Uterus (tissue), 4 donors: ENCODE results near the gene KTN1. TPM values are rescaled to one million over a fixed set of nuclear protein-coding genes. Genes with fewer than 3 reads are reported as not detected.

Experiments
- DNase-seq, 2 donors: peaks; one replicate each; pipeline ENCODE4 v3.0.0-alpha.2; 2019 to 2020
- H3K27ac ChIP-seq, 2 donors: fragments of 200-600 bp; sonication (generic); 1 replicate in 1 of 2; 2 replicates in 1 of 2; pipeline ENCODE4 v1.5.1; 2016 to 2018
- H3K27me3 ChIP-seq, 2 donors: fragments of 200-600 bp; sonication (generic); one replicate each; pipeline ENCODE4 v1.5.1; 2018 to 2019; ENCODE audit warnings: control low read depth in 1 of 2
- H3K36me3 ChIP-seq, 2 donors: fragments of 200-600 bp; sonication (generic); one replicate each; pipeline ENCODE4 v1.5.1; 2019; ENCODE audit warnings: control low read depth in 1 of 2
- H3K4me1 ChIP-seq, 2 donors: fragments of 200-600 bp; sonication (generic); one replicate each; pipeline ENCODE4 v1.5.1; 2018 to 2019; ENCODE audit warnings: control low read depth in 1 of 2
- H3K4me3 ChIP-seq, 2 donors: fragments of 200-600 bp; sonication (generic); 1 replicate in 1 of 2; 2 replicates in 1 of 2; pipeline ENCODE4 v1.5.1; 2018 to 2019; ENCODE audit warnings: mild to moderate bottlenecking in 1 of 2
- H3K9me3 ChIP-seq, 2 donors: fragments of 200-600 bp; sonication (generic); one replicate each; pipeline ENCODE4 v1.5.1; 2019; ENCODE audit warnings: control low read depth in 1 of 2
- POLR2A ChIP-seq, 2 donors: fragments of 450-650 bp; IDR thresholded peaks; one replicate each; pipeline ENCODE4 v1.6.1; 2016; ENCODE audit warnings: antibody characterized with exemption in 2 of 2, mild to moderate bottlenecking in 1 of 2, moderate library complexity in 1 of 2
- intact Hi-C: fragments of 100-400 bp; cut with DNase I; formaldehyde crosslinking; loops from one replicate; pipeline ENCODE4 v1.15.1; 2023; ENCODE audit warnings: low total_unique reads
- total RNA-seq, 4 donors: library from RNA; depleted of rRNA in 3 of 4; stranded (reverse); fragments of >200 nt in 3 of 4; gene quantifications; one replicate each; pipeline versions ENCODE4 v1.1.0 to v1.2.4, GENCODE V29; 2014 to 2023
- TF ChIP-seq, protein P1 (sequence below), 4 experiments: fragments of 200-600 bp in 2 of 4; fragments of 450-650 bp in 2 of 4; sonication (generic) in 2 of 4; IDR thresholded peaks; one replicate each; pipeline ENCODE4 v1.5.1; 2016 to 2019; ENCODE audit warnings: antibody characterized with exemption in 4 of 4, mild to moderate bottlenecking in 2 of 4, moderate library complexity in 1 of 4
- donor health status: DM: yes; HTN: yes; CAD: no.

KTN1 gene
- total RNA-seq, 4 donors from 2014 or later: 57.9 to 183 (median 99.7) TPM

DNA sequence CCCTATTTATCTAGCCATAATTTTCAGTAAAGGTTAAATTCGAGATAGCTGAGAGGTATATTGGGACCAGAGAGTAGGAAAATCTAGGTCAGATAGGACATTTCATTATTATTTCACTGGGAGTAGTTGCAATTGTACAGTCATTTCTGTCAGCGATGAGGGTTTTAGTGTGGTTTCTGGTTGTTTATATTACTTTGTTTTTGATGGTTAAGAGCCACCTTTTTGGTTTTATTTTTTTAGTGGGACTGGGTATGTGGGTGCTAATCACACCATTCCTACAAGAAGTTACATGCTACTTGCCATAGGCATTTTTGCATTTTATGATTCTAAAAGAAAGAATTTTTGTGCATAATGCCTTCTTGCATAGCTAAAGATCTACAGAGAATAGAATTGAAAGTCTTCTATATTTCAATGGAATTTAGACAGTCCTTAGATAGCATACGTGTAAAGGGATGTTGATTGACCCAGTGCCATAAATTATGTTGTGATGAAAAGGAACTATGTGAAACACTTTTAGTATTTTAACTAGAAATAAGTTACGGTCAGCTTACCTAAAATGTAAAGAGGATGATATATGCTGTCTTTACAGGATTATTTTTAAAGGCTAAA is 85.2 kb downstream of the KTN1 start:
- no peak for DNase-seq
- H3K27ac ChIP-seq: no peak overlapping the region
- H3K27me3 ChIP-seq: no peaks in the 10 kb centered on the region
- no peak for TF ChIP-seq POLR2A (IDR thresholded peaks at IDR 0.05)
- TF ChIP-seq, protein P1, sequence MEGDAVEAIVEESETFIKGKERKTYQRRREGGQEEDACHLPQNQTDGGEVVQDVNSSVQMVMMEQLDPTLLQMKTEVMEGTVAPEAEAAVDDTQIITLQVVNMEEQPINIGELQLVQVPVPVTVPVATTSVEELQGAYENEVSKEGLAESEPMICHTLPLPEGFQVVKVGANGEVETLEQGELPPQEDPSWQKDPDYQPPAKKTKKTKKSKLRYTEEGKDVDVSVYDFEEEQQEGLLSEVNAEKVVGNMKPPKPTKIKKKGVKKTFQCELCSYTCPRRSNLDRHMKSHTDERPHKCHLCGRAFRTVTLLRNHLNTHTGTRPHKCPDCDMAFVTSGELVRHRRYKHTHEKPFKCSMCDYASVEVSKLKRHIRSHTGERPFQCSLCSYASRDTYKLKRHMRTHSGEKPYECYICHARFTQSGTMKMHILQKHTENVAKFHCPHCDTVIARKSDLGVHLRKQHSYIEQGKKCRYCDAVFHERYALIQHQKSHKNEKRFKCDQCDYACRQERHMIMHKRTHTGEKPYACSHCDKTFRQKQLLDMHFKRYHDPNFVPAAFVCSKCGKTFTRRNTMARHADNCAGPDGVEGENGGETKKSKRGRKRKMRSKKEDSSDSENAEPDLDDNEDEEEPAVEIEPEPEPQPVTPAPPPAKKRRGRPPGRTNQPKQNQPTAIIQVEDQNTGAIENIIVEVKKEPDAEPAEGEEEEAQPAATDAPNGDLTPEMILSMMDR (IDR thresholded peaks at IDR 0.05): no peak
- no peaks in the 10 kb centered on the region for H3K9me3 ChIP-seq
- H3K4me3 ChIP-seq: no peak overlapping the region
- intact Hi-C loops: no loop called here
- H3K36me3 ChIP-seq: no peaks in the 10 kb centered on the region
- no peaks in the 10 kb centered on the region for H3K4me1 ChIP-seq

DNA sequence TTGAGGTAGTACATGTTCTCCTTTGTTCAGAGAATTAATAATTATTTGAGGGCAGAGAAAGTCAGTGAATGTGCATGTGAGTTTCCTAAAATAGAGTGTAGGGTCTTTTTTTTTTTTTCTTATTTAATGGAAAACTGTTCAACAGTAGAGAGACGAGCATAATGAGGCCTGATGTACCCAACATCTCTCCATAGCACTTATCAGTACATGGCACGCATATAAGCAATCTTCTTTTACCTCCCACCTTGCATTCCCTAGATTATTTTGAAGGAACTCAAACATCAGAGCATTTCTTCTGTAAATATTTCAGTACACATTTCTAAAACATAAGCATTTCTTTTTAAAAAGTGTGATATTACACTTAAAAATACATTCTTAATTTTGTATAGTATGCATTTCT is 87.8 kb downstream of the KTN1 start:
- H3K4me3 ChIP-seq: no peak overlapping the region
- H3K27ac ChIP-seq: no peak overlapping the region
- TF ChIP-seq POLR2A (IDR thresholded peaks at IDR 0.05): no peak
- TF ChIP-seq, protein P1 (IDR thresholded peaks at IDR 0.05): no peak
- H3K4me1 ChIP-seq: no peaks in the 10 kb centered on the region
- H3K36me3 ChIP-seq: no peaks in the 10 kb centered on the region
- no peaks in the 10 kb centered on the region for H3K9me3 ChIP-seq
- DNase-seq: no peak
- intact Hi-C loops: no loop called here
- H3K27me3 ChIP-seq: no peaks in the 10 kb centered on the region

DNA sequence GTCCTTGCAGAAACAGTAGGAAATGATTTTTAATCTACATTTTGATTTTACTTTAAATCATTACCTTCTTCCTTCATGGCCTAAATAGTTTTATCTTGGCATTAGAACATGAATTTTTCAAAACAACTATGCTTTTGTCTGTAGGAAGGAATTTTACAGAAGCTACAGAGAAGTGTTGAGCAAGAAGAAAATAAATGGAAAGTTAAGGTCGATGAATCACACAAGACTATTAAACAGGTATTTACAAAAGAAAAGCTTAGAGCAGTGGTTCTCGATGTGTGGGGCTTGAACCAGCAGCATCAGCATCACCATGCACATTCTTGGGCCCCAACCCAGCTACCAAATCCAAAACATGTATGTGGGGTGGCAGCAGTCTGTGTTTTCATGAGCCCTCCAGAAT is 91.6 kb downstream of the KTN1 start:
- TF ChIP-seq POLR2A (IDR thresholded peaks at IDR 0.05): no peak
- TF ChIP-seq, protein P1 (IDR thresholded peaks at IDR 0.05): no peak
- intact Hi-C loops: no loop called here
- no peaks in the 10 kb centered on the region for H3K9me3 ChIP-seq
- no peaks in the 10 kb centered on the region for H3K36me3 ChIP-seq
- no peaks in the 10 kb centered on the region for H3K27me3 ChIP-seq
- H3K27ac ChIP-seq: no peak overlapping the region
- H3K4me3 ChIP-seq: no peak overlapping the region
- H3K4me1 ChIP-seq: no peaks in the 10 kb centered on the region
- DNase-seq: no peak

DNA sequence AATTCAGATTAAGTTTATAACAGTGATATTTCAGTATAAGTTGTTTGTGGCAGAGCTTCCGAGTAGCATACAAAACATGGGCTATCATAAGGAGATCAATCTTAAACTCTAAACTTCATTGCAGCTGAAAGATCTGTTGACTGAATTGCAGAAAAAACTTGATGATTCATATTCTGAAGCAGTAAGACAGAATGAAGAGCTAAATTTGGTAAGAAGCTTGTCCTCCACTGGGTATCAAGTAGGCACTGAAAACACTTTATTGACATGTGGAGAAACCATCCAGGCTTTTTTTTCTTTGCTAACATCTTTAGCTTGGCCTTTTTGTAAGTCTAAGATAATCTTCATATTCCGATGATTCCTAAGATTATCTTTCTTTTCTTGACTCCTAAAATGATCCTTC is 93.0 kb downstream of the KTN1 start:
- H3K27me3 ChIP-seq: no peaks in the 10 kb centered on the region
- TF ChIP-seq, protein P1 (IDR thresholded peaks at IDR 0.05): no peak
- TF ChIP-seq POLR2A (IDR thresholded peaks at IDR 0.05): no peak
- intact Hi-C loops: no loop called here
- H3K9me3 ChIP-seq: no peaks in the 10 kb centered on the region
- DNase-seq: no peak
- H3K27ac ChIP-seq: no peak overlapping the region
- H3K36me3 ChIP-seq: no peaks in the 10 kb centered on the region
- no peak overlapping the region for H3K4me3 ChIP-seq
- no peaks in the 10 kb centered on the region for H3K4me1 ChIP-seq

DNA sequence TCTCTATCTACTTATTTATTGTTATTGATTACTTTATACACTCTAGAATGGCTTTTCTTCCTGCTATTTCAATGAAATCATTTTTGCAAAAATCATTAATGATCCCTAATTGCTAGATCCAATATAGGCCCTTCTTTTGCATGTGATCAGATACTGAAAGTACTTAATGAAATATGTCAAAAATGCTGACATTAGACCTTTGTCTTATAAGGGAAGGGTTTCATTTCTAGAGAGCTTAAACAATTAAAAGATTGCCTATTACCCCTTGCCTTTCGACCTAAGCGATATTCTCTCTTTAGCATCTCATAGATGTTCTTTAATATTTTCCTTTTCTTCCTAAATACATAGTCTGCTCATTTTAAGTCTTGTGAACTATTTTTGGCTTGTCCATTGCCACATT is 101.1 kb downstream of the KTN1 start:
- Histone ChIP-seq H3K9me3 (no peaks in the 10 kb centered on the region), H3K36me3 (peaks cover 0 to 3% of the 10 kb centered on the region in 2 donors), H3K4me1 (no peaks in the 10 kb centered on the region), H3K27ac (no peak overlapping the region), H3K27me3 (no peaks in the 10 kb centered on the region), H3K4me3 (no peak overlapping the region)
- DNase-seq: no peak
- TF ChIP-seq, protein P1 (IDR thresholded peaks at IDR 0.05): no peak
- no peak for TF ChIP-seq POLR2A (IDR thresholded peaks at IDR 0.05)
- intact Hi-C loops: no loop called here
